Right lobe of liver (tissue), 4 donors: Measurements from ENCODE around the gene KCNMA1.

ENCODE experiments used
- CTCF ChIP-seq, 4 donors: fragments of 200-600 bp in 3 of 4; fragments of 450-650 bp in 1 of 4; IDR thresholded peaks; one replicate each; pipeline versions ENCODE4 v1.5.1 to v1.8.0; 2016 to 2022; ENCODE audit warnings: antibody characterized with exemption in 4 of 4, mild to moderate bottlenecking in 2 of 4
- POLR2A ChIP-seq: fragments of 450-650 bp; IDR thresholded peaks from one replicate; pipeline ENCODE4 v1.6.1; 2017; ENCODE audit warnings: antibody characterized with exemption, mild to moderate bottlenecking
- donor health status: DM: no; HTN: no; CAD: no.
- donor health status: DM: no; HTN: no; CAD: no.
- donor health status: DM: no; HTN: yes; CAD: no.

- no peak for TF ChIP-seq POLR2A
- TF ChIP-seq CTCF (IDR thresholded peaks at IDR 0.05) = no peak
Measured at GRCh38 chr10:77520995-77521394, 116.6 kb downstream of the KCNMA1 start.
